GM21737 (cell line): Measurements from ENCODE around the gene NKX3-2.
A peak's percentile ranks its signal among the peaks of the same experiment; 100 is the strongest.

ENCODE experiments used
- ATAC-seq: cut with Tn5 transposase; IDR thresholded peaks from one replicate; pipeline ENCODE4 v1.9.1; 2021; ENCODE audit warnings: mild to moderate bottlenecking, moderate library complexity; ENCODE audit not compliant: unreplicated experiment

NKX3-2 gene

GRCh38 chr4:13546142-13546940, 2.0 kb upstream of the NKX3-2 start:
- no peak for ATAC-seq

- ATAC-seq = no peak
Observed at GRCh38 chr4:13545394-13545808, 1.1 kb upstream of the NKX3-2 start.

GRCh38 chr4:13544606-13545393, 492 bp upstream of the NKX3-2 start:
- peak; percentile 46 for ATAC-seq

- no peak for ATAC-seq
Observed at GRCh38 chr4:13543032-13543838, 1.1 kb downstream of the NKX3-2 start.

- ATAC-seq = no peak
Observed at GRCh38 chr4:13542577-13543031, 1.7 kb downstream of the NKX3-2 start.

- no peak for ATAC-seq
Observed at GRCh38 chr4:13541720-13542576, 2.4 kb downstream of the NKX3-2 start.

- ATAC-seq = no peak
Observed at GRCh38 chr4:13541176-13541604, 3.1 kb downstream of the NKX3-2 start.

- no peak for ATAC-seq
Observed at GRCh38 chr4:13540446-13541175, 3.7 kb downstream of the NKX3-2 start.

GRCh38 chr4:13539619-13540445, 4.5 kb downstream of the NKX3-2 start:
- ATAC-seq = no peak

GRCh38 chr4:13539047-13539618, 5.2 kb downstream of the NKX3-2 start:
- no peak for ATAC-seq

GRCh38 chr4:13538427-13538973, 5.8 kb downstream of the NKX3-2 start:
- ATAC-seq = no peak

- ATAC-seq = no peak
Observed at GRCh38 chr4:13537832-13538177, 6.5 kb downstream of the NKX3-2 start.

- ATAC-seq = no peak
Observed at GRCh38 chr4:13537011-13537831, 7.1 kb downstream of the NKX3-2 start.

GRCh38 chr4:13536607-13537006, 7.7 kb downstream of the NKX3-2 start:
- no peak for ATAC-seq

- no peak for ATAC-seq
Observed at GRCh38 chr4:13535708-13536361, 8.5 kb downstream of the NKX3-2 start.

- no peak for ATAC-seq
Observed at GRCh38 chr4:13535118-13535517, 9.2 kb downstream of the NKX3-2 start.
